Measurements from ENCODE around the gene C2orf92.
"Not testable (repeated sequence)": the region's sequence is repeated elsewhere in the genome, so short reads cannot be mapped to it uniquely, and the experiment has no call there.

C2orf92 gene

GRCh38 chr2:97693476-97693875 lies 24.0 kb downstream of the C2orf92 start:
- DNase-seq (ENCODE audit: low read depth, low spot score), result no peak

GRCh38 chr2:97695744-97696143 lies 26.2 kb downstream of the C2orf92 start:
- DNase-seq (ENCODE audit: low read depth, low spot score), result no peak

- DNase-seq (ENCODE audit: low read depth, low spot score), result peak; percentile 89
These were observed 28.0 kb downstream of the C2orf92 start for GRCh38 chr2:97697252-97698235.

GRCh38 chr2:97698530-97698929 lies 29.0 kb downstream of the C2orf92 start:
- DNase-seq (ENCODE audit: low read depth, low spot score), result no peak

GRCh38 chr2:97699765-97700444 lies 30.4 kb downstream of the C2orf92 start:
- DNase-seq (ENCODE audit: low read depth, low spot score), result peak; percentile 29

GRCh38 chr2:97701186-97701585 lies 31.7 kb downstream of the C2orf92 start:
- DNase-seq (ENCODE audit: low read depth, low spot score), result no peak

GRCh38 chr2:97701851-97702465 lies 32.4 kb downstream of the C2orf92 start:
- DNase-seq (ENCODE audit: low read depth, low spot score), result no peak

GRCh38 chr2:97702731-97703470 lies 33.4 kb downstream of the C2orf92 start:
- DNase-seq (ENCODE audit: low read depth, low spot score), result no peak

- DNase-seq (ENCODE audit: low read depth, low spot score), result no peak
These were observed 34.2 kb downstream of the C2orf92 start for GRCh38 chr2:97703741-97704140.

- no peak for DNase-seq (ENCODE audit: low read depth, low spot score)
These were observed 35.5 kb downstream of the C2orf92 start for GRCh38 chr2:97704989-97705388.

- no peak for DNase-seq (ENCODE audit: low read depth, low spot score)
These were observed 36.6 kb downstream of the C2orf92 start for GRCh38 chr2:97706112-97706511.

- no peak for DNase-seq (ENCODE audit: low read depth, low spot score)
These were observed 37.3 kb downstream of the C2orf92 start for GRCh38 chr2:97706708-97707345.

- DNase-seq (ENCODE audit: low read depth, low spot score), result no peak
These were observed 38.0 kb downstream of the C2orf92 start for GRCh38 chr2:97707362-97708047.

- no peak for DNase-seq (ENCODE audit: low read depth, low spot score)
These were observed 38.5 kb downstream of the C2orf92 start for GRCh38 chr2:97708048-97708380.

GRCh38 chr2:97708608-97709007 lies 39.1 kb downstream of the C2orf92 start:
- DNase-seq (ENCODE audit: low read depth, low spot score), result no peak

- no peak for DNase-seq (ENCODE audit: low read depth, low spot score)
These were observed 41.8 kb downstream of the C2orf92 start for GRCh38 chr2:97711394-97711711.

GRCh38 chr2:97712175-97712574 lies 42.7 kb downstream of the C2orf92 start:
- not testable (repeated sequence) for DNase-seq (ENCODE audit: low read depth, low spot score)

GRCh38 chr2:97712693-97713295 lies 43.3 kb downstream of the C2orf92 start:
- peak; percentile 20 for DNase-seq (ENCODE audit: low read depth, low spot score)

GRCh38 chr2:97713296-97714083 lies 44.0 kb downstream of the C2orf92 start, which contains the start of gene ZAP70:
Gene ZAP70, plus strand, starts transcription at chr2:97713576. Its CDS starts 10,461 bp downstream, at chr2:97724037.
- DNase-seq (ENCODE audit: low read depth, low spot score), result peak; percentile 34
